Measurements from ENCODE around the gene MTRF1L. TPM values are rescaled to one million over a fixed set of nuclear protein-coding genes. Genes with fewer than 3 reads are reported as not detected.
"Not testable (repeated sequence)": the region's sequence is repeated elsewhere in the genome, so short reads cannot be mapped to it uniquely, and the experiment has no call there.

The MTRF1L gene
- total and polyA plus RNA-seq, 4 experiments from 2014 or later: 5.1 to 18.3 (median 12.0) TPM

DNA sequence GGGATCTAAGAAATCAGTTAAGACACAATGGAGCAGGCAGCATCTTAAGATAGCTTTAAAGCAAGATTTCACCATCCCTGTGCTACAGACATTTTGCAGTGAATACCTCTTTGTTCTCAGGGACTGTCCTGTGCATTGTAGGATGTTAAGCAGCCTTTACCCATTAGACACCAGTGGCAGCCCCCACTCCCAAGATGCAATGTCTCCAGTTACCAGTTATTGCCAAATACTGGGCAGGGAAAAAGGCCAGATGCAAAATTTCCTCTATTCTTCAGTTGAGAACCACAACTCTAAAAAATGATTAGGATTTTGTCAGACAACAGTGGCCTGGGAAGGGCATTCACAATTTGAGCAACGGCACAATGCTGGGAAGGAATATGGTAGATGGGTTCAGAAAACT lies 25.8 kb downstream of the MTRF1L start:
- POLR2A ChIA-PET (ENCODE audit: partially characterized antibody): no interaction called here

DNA sequence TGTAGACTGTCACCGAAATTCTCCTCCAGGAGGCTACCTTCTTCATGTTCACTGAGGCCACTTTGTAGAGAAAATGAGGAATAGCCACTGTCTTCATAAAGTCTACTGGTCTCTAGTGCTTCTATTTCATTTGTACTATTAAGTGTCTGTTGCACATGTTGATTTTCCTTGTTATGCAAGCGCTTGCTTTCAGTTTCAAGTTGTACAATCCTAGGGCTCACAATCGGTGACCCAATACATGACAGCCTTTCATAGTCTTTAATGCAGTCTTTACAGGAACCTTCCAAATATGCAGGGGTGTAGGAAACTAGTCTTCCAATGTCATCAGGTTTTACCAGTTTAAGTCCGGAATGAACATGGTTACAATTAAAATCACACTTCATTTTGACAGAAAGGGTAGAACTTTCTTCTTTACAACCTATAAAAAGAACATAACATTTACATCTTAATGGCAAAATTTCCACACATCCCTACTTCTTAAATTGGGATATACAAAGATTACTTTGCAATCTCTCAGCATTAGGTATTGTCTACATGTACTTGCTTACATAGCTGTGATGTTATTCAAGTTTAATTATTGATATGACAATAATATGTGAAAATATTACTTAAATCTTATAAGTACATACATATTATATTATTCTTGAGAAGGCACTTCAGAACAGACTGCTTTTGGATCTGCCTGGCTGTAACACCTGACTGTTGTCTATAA lies 27.1 kb downstream of the MTRF1L start:
- POLR2A ChIA-PET (ENCODE audit: partially characterized antibody): no interaction called here
- H3K9me3 Mint-ChIP-seq: peaks cover 0 to 4% (median under 1%) of the 10 kb centered on the region in 8 donors
- Histone ChIP-seq H3K9me3 (ENCODE audit: control insufficient read depth in 1 of 2, low read length in 2 of 2) (no peaks in the 10 kb centered on the region), H3K4me1 (ENCODE audit: insufficient read depth, low read length) (peaks cover 39% of the 10 kb centered on the region), H3K27ac (ENCODE audit: low read depth, low read length) (peak overlapping the region; percentile 17), H3K27me3 (ENCODE audit: insufficient read depth, low read length) (no peaks in the 10 kb centered on the region), H3K4me3 (ENCODE audit: low read length in 2 of 2) (peak overlapping the region in 1 of 2 donors; percentile 17), H3K36me3 (ENCODE audit: insufficient read depth, low read length) (peaks cover 20% of the 10 kb centered on the region)
- DNase-seq: peak in 4 of 5 donors; percentile 5 to 36 (median 19)
- H3K36me3 Mint-ChIP-seq: peaks cover 38 to 47% of the 10 kb centered on the region in 2 donors
- H3K4me3 Mint-ChIP-seq: peak overlapping the region in 7 of 8 donors; percentile 33 to 77 (median 65)
- peaks cover 21 to 48% (median 32%) of the 10 kb centered on the region in 4 donors for H3K4me1 Mint-ChIP-seq
- peak overlapping the region; percentile 22 to 85 (median 67) for H3K27ac Mint-ChIP-seq
- CTCF ChIA-PET (ENCODE audit: partially characterized antibody): no interaction called here
- H3K27me3 Mint-ChIP-seq: no peaks in the 10 kb centered on the region
- intact Hi-C loops (cut with micrococcal nuclease): no loop called here

More for the DNA sequence above, 25.8 kb downstream of the MTRF1L start:
- peak overlapping the region in 2 of 8 donors; percentile 16 to 26 for H3K4me3 Mint-ChIP-seq
- H3K4me1 Mint-ChIP-seq: peaks cover 31 to 58% (median 40%) of the 10 kb centered on the region in 4 donors
- Histone ChIP-seq H3K27me3 (ENCODE audit: insufficient read depth, low read length) (no peaks in the 10 kb centered on the region), H3K36me3 (ENCODE audit: insufficient read depth, low read length) (peaks cover 14% of the 10 kb centered on the region), H3K4me1 (ENCODE audit: insufficient read depth, low read length) (peaks cover 49% of the 10 kb centered on the region), H3K4me3 (ENCODE audit: low read length in 2 of 2) (no peak overlapping the region), H3K27ac (ENCODE audit: low read depth, low read length) (peak overlapping the region; percentile 28), H3K9me3 (ENCODE audit: control insufficient read depth in 1 of 2, low read length in 2 of 2) (no peaks in the 10 kb centered on the region)
- no peaks in the 10 kb centered on the region for H3K27me3 Mint-ChIP-seq
- CTCF ChIA-PET (ENCODE audit: partially characterized antibody): interaction anchor here (0.8 to 2.1 kb wide), 2 partner anchors 15 to 29 kb away, joined by 3 to 6 read pairs; no protein-coding TSS in a partner anchor
- H3K27ac Mint-ChIP-seq: peak overlapping the region in 4 of 7 donors; percentile 10 to 32 (median 25)
- intact Hi-C loops (cut with micrococcal nuclease): no loop called here
- DNase-seq: no peak
- peaks cover 0 to 4% (median 0%) of the 10 kb centered on the region in 8 donors for H3K9me3 Mint-ChIP-seq
- H3K36me3 Mint-ChIP-seq: peaks cover 27 to 39% of the 10 kb centered on the region in 2 donors

DNA sequence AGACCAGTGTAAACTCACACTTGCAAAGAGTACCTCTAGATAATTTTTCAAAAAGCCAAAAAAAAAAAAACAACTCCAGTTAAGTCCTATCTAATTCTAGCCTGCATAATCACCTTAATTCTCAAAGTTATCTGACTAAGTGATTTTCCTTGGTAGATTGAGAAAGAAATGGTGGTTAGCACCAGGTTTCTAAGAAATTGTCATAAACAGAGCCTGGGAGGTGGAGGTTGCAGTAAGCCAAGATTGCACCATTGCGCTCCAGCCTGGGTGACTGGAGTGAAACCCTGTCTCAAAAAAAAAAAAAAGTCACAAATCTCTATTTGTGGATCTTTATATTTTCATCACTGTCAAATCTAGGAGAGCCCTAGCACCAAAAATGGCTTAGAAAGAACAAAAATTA lies 28.6 kb downstream of the MTRF1L start:
- peak overlapping the region in 2 of 8 donors; percentile 8 to 39 for H3K4me3 Mint-ChIP-seq

DNA sequence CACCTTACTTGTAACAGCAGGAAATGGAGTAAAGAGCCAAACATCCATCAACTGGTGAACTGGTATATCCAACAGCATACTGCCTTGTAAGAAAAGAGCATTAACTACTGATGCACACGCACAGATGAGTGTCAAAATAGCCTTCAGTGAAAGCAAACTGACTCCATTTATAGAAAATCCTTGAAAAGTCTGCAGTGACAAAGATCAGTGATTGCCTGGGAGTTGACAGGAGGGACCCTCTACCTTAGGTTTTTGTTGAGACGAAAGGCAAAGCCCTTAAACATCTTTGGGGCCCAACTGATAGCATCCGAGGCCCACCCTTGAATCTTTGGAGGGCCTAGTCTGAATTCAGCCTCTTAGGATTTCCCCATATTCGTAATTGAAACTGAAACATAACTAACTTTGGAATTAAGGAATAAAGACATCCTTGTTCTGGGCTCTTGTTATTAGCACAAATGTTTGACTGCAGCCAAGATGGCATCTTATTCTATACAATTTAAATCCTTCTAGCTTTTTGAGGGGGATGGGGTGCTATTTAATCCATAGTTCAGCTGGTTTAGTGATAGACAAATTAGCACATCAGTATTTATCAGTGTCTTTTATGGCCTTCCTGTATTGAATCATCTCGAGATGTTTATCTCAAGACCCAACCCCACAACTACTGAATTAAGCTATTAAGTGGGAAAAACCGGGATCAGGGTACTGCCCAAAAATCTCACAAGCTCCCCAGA lies 32.7 kb downstream of the MTRF1L start:
- peaks cover 47 to 63% of the 10 kb centered on the region in 2 donors for H3K36me3 Mint-ChIP-seq
- no peak overlapping the region for H3K27ac Mint-ChIP-seq
- peaks cover 10 to 40% (median 36%) of the 10 kb centered on the region in 8 donors for H3K9me3 Mint-ChIP-seq
- H3K4me1 Mint-ChIP-seq: peaks cover 2 to 6% (median 4%) of the 10 kb centered on the region in 4 donors
- ChIA-PET CTCF (ENCODE audit: partially characterized antibody) (interaction anchor here (1.2 kb wide), 2 partner anchors 19 to 22 kb away, joined by 4 read pairs; no protein-coding TSS in a partner anchor), POLR2A (ENCODE audit: partially characterized antibody) (no interaction called here)
- Histone ChIP-seq H3K27me3 (ENCODE audit: insufficient read depth, low read length) (no peaks in the 10 kb centered on the region), H3K36me3 (ENCODE audit: insufficient read depth, low read length) (peaks cover 20% of the 10 kb centered on the region), H3K4me3 (ENCODE audit: low read length in 2 of 2) (no peak overlapping the region), H3K9me3 (ENCODE audit: control insufficient read depth in 1 of 2, low read length in 2 of 2) (no peaks in the 10 kb centered on the region), H3K4me1 (ENCODE audit: insufficient read depth, low read length) (peaks cover 10% of the 10 kb centered on the region), H3K27ac (ENCODE audit: low read depth, low read length) (no peak overlapping the region)
- DNase-seq: no peak
- intact Hi-C loops (cut with micrococcal nuclease): no loop called here
- no peak overlapping the region for H3K4me3 Mint-ChIP-seq
- H3K27me3 Mint-ChIP-seq: no peaks in the 10 kb centered on the region

More for the DNA sequence above, 28.6 kb downstream of the MTRF1L start:
- H3K27ac ChIP-seq (ENCODE audit: low read depth, low read length): no peak overlapping the region
- ChIA-PET POLR2A (ENCODE audit: partially characterized antibody) (no interaction called here), CTCF (ENCODE audit: partially characterized antibody) (interaction anchor here (1.0 to 1.7 kb wide), 3 partner anchors 18 to 26 kb away, joined by 4 to 5 read pairs (median 5); no protein-coding TSS in a partner anchor)
- Mint-ChIP-seq H3K4me1 (peaks cover 17 to 40% (median 28%) of the 10 kb centered on the region in 4 donors), H3K9me3 (peaks cover 0 to 17% (median 12%) of the 10 kb centered on the region in 8 donors), H3K36me3 (peaks cover 52 to 60% of the 10 kb centered on the region in 2 donors), H3K27me3 (no peaks in the 10 kb centered on the region), H3K27ac (peak overlapping the region in 1 of 7 donors; percentile 70)
- peaks cover 20% of the 10 kb centered on the region for H3K36me3 ChIP-seq (ENCODE audit: insufficient read depth, low read length)
- no peak for DNase-seq
- no peak overlapping the region for H3K4me3 ChIP-seq (ENCODE audit: low read length in 2 of 2)
- H3K27me3 ChIP-seq (ENCODE audit: insufficient read depth, low read length): no peaks in the 10 kb centered on the region
- H3K9me3 ChIP-seq (ENCODE audit: control insufficient read depth in 1 of 2, low read length in 2 of 2): no peaks in the 10 kb centered on the region
- intact Hi-C loops (cut with micrococcal nuclease): no loop called here
- peaks cover 35% of the 10 kb centered on the region for H3K4me1 ChIP-seq (ENCODE audit: insufficient read depth, low read length)

DNA sequence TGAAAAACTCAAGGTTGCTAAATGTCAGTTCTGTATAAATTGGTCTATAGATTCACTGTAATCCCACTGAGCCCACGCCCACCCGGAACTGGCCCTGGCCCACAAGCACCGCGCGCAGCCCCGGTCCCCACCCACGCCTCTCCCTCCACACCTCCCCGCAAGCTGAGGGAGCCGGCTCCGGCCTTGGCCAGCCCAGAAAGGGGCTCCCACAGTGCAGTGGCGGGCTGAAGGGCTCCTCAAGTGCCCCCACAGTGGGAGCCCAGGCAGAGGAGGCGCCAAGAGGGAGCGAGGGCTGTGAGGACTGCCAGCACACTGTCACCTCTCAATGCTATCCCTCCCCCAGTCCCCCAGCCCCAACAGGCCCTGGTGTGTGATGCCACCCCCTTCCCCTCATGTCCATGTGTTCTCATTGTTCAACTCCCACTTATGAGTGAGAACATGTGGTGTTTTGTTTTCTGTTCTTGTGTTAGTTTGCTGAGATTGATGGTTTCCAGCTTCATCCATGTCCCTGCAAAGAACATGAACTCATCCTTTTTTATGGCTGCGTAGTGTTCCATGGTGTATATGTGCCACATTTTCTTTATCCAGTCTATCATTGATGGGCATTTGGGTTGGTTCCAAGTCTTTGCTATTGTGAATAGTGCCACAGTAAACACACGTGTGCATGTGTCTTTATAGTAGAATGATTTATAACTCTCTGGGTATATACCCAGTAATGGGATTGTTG lies 36.2 kb downstream of the MTRF1L start:
- intact Hi-C loops (cut with micrococcal nuclease); H3K27me3 Mint-ChIP-seq; H3K4me3 Mint-ChIP-seq; H3K27ac Mint-ChIP-seq; H3K36me3 ChIP-seq (ENCODE audit: insufficient read depth, low read length); H3K4me3 ChIP-seq (ENCODE audit: low read length in 2 of 2); H3K9me3 ChIP-seq (ENCODE audit: control insufficient read depth in 1 of 2, low read length in 2 of 2); POLR2A ChIA-PET (ENCODE audit: partially characterized antibody); H3K4me1 ChIP-seq (ENCODE audit: insufficient read depth, low read length); DNase-seq; H3K27me3 ChIP-seq (ENCODE audit: insufficient read depth, low read length); H3K27ac ChIP-seq (ENCODE audit: low read depth, low read length); H3K4me1 Mint-ChIP-seq: not testable (repeated sequence)
- peaks cover 8 to 40% (median 36%) of the 10 kb centered on the region in 8 donors for H3K9me3 Mint-ChIP-seq
- H3K36me3 Mint-ChIP-seq: peaks cover 28 to 35% of the 10 kb centered on the region in 2 donors
- CTCF ChIA-PET (ENCODE audit: partially characterized antibody): interaction anchor here (1.5 kb wide), 1 partner anchor 18 kb away, joined by 5 read pairs; no protein-coding TSS in a partner anchor

DNA sequence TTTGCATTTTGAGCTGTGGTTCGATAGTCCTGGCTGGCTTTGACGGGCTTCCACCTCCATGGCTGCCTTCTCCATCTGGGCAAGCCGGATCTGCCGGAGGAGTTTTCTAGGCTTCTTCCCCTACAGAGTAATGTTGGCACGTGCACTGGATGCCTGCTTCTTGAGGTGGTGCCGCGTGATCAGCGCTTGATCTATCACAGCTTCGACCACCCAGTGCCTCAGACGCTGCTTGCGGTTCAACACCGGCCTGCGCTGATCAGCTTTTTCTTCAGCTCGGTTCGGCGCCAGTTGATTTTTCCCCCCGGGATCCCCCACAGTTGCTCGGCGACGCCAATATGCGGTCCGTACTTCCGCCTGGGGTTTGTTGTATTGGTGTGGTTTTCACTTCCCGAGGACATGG lies 43.2 kb downstream of the MTRF1L start:
- H3K9me3 Mint-ChIP-seq: peaks cover 0 to 4% (median 0%) of the 10 kb centered on the region in 8 donors
- POLR2A ChIA-PET (ENCODE audit: partially characterized antibody): no interaction called here
- peaks cover 11 to 22% of the 10 kb centered on the region in 2 donors for H3K27me3 Mint-ChIP-seq
- H3K36me3 Mint-ChIP-seq: no peaks in the 10 kb centered on the region
- CTCF ChIA-PET (ENCODE audit: partially characterized antibody): no interaction called here
- H3K27ac ChIP-seq (ENCODE audit: low read depth, low read length): no peak overlapping the region
- H3K4me3 ChIP-seq (ENCODE audit: low read length in 2 of 2): no peak overlapping the region
- H3K4me1 Mint-ChIP-seq: no peaks in the 10 kb centered on the region
- H3K4me3 Mint-ChIP-seq: no peak overlapping the region
- DNase-seq: no peak
- no peak overlapping the region for H3K27ac Mint-ChIP-seq
- H3K36me3 ChIP-seq (ENCODE audit: insufficient read depth, low read length): no peaks in the 10 kb centered on the region
- H3K9me3 ChIP-seq (ENCODE audit: control insufficient read depth in 1 of 2, low read length in 2 of 2): no peaks in the 10 kb centered on the region
- H3K4me1 ChIP-seq (ENCODE audit: insufficient read depth, low read length): no peaks in the 10 kb centered on the region
- intact Hi-C loops (cut with micrococcal nuclease): no loop called here
- H3K27me3 ChIP-seq (ENCODE audit: insufficient read depth, low read length): no peaks in the 10 kb centered on the region

Measured in CD4-positive, alpha-beta memory T cell (primary cell).